Activated CD8-positive, alpha-beta memory T cell treated with anti-CD3 and anti-CD28 coated beads for 36 hours (primary cell): ENCODE data around the gene ZNF385A. TPM values are rescaled to one million over a fixed set of nuclear protein-coding genes. Genes with fewer than 3 reads are reported as not detected.

ENCODE experiments used
- CTCF ChIA-PET: fragments of 350-600 bp; sonication (Branson Sonifier 250); formaldehyde crosslinking; loops from one replicate; lab custom pipeline; 2021; ENCODE audit warnings: antibody characterized with exemption; lab: Charles Lee
- POLR2A ChIA-PET: fragments of 350-600 bp; sonication (Branson Sonifier 250); formaldehyde crosslinking; loops from one replicate; lab custom pipeline; 2021; ENCODE audit warnings: antibody characterized with exemption; lab: Charles Lee
- total RNA-seq, 2 experiments: library from RNA; stranded (reverse); gene quantifications; one replicate each; pipeline ENCODE4 v1.2.3, GENCODE V29; 2021

Gene ZNF385A
- total RNA-seq, 2 experiments from 2014 or later: 0.52 to 0.63 TPM

- ChIA-PET CTCF (interaction anchor here (0.5 to 1.8 kb wide), 7 partner anchors 9 to 154 kb away, joined by 3 to 15 read pairs (median 4); no protein-coding TSS in a partner anchor), POLR2A (interaction anchor here (0.6 kb wide), 1 partner anchor 87 kb away, joined by 7 read pairs; no protein-coding TSS in a partner anchor)
These were observed 14.3 kb downstream of the ZNF385A start for GRCh38 chr12:54370171-54370730.

DNA sequence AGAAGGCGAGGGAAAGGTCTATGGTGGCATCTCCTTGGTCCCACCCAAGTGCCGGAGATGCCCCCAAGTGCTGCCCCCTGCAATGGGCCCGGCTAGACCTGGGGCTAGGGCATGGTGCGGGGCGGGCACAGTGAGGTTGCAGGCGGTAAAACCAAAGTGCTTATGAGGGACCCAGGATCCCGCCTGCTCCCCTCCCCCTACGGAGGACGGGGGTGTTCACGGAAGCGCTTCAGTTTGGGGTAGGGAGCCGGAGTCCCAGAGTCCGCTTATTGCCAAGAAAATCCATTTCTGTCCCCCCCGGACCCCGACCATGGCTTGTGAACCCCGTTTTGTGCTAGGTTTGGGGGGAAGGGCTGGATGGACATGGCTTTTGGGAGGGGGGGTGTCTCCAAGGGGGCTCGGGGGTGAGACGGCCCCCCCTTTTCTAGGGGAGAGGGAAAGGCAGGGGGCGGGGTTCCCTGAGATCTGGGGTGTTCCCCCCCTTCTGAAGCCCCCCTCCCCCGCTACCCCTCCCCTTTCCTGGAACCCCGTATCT lies 14.9 kb downstream of the ZNF385A start:
- ChIA-PET POLR2A (no interaction called here), CTCF (interaction anchor here (0.5 to 1.8 kb wide), 4 partner anchors 10 to 77 kb away, joined by 4 to 15 read pairs (median 4); no protein-coding TSS in a partner anchor)

- CTCF ChIA-PET: interaction anchor here (0.6 to 2.8 kb wide), 26 partner anchors 9 to 360 kb away, joined by 3 to 21 read pairs (median 4); partner anchors contain the start of genes COPZ1, HOXC8 and ZNF385A
- POLR2A ChIA-PET: no interaction called here
These were observed 15.6 kb downstream of the ZNF385A start for GRCh38 chr12:54368709-54369596.

DNA sequence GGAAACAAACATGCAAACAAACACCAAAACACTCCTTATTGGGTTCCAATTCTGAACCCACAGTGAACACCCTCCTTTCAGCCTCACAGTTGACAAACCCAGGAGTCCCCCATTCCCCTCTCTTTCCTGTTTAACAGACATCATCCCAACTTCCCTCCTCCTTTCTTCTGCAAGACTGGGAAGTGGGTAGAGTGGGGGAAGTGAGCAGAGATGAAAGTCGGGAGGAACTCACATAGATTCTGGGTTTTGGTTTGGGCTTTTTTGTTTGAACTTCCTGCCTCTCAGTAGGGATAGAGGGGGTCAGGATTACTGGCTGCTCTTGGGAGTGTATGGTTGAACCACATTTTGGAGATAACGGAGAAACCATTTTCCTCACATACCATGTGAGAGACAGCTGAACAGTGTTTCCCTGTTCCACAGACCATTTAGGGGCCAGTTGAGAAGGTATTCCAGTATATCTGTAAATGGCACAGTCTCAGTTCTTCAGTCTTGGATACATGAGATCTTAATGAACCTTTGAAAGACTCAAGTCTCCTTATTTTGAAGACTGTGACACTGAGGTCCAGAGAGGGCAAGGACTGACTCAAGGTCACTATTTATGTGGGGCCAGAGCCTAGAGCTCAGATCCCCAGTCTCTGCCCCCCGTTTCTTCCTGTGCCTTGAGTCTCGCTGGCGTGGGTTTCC lies 16.4 kb downstream of the ZNF385A start:
- CTCF ChIA-PET: interaction anchor here (0.6 to 2.8 kb wide), 28 partner anchors 9 to 359 kb away, joined by 3 to 21 read pairs (median 4); partner anchors contain the start of genes COPZ1, HOXC8 and ZNF385A
- POLR2A ChIA-PET: no interaction called here

GRCh38 chr12:54364413-54364812 lies 20.1 kb downstream of the ZNF385A start, which contains the start of gene GPR84:
Gene GPR84 (minus strand): TSS chr12:54364486. CDS start chr12:54363851, 635 bp downstream.
- CTCF ChIA-PET: no interaction called here
- POLR2A ChIA-PET: no interaction called here

- ChIA-PET CTCF (interaction anchor here (0.9 kb wide), 1 partner anchor 16 kb away, joined by 3 read pairs; no protein-coding TSS in a partner anchor), POLR2A (no interaction called here)
These were observed 20.9 kb downstream of the ZNF385A start for GRCh38 chr12:54363618-54364017.

DNA sequence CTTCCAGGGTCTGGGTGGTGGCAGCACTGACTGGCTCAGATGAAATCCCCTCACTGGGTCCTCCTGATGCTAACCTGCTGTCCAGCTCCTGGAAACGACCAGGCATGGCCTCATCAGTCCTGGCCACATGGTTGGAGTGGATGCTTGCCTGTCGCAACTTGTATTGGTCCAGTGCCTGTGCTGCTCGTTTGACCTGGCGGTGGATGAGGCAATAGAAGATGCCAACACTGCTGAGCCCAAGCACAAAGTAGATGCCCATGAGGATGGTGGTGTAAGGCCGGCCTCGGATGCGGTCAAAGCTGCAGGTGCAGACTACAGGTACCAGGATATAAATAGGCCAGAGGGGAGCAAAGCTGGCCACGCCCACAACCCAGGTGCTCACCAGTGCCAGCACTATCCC lies 21.5 kb downstream of the ZNF385A start:
- CTCF ChIA-PET: interaction anchor here (0.9 kb wide), 1 partner anchor 16 kb away, joined by 3 read pairs; no protein-coding TSS in a partner anchor
- POLR2A ChIA-PET: no interaction called here

DNA sequence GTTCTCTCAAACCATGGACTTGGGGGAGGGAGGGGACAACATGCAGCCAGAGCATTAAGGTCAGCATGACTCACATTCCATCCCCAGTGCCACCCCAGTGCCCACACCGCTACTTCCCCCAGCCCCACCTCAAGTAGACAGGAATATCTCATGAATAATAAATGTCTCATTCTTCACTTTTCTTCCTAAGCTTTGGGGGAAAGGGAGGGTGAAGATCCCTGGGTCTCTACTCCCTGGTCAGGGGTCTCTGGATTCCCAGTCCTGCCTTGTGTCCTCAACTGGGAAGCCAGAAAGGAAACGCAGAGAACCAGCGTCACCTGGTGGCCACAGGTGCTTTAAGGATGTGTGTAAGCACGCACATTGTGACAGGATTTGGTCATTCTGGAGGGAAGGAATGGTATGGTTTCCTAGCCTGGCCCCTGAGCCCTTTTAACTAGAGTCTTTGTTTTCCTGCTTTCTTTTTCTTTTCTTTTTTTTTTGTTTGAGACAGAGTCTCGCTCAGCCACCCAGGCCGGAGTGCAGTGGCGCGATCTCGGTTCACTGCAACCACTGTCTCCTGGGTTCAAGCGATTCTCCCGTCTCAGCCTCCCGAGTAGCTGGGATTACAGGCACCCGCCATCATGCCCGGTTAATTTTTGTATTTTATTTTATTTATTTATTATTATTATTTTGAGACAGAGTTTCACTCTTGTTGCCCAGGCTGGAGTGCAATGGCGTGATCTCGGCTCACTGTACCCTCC lies 23.6 kb downstream of the ZNF385A start:
- CTCF ChIA-PET: interaction anchor here (0.6 to 1.8 kb wide), 8 partner anchors 14 to 146 kb away, joined by 3 to 4 read pairs (median 3); no protein-coding TSS in a partner anchor
- POLR2A ChIA-PET: interaction anchor here (0.6 kb wide), 1 partner anchor 74 kb away, joined by 3 read pairs; no protein-coding TSS in a partner anchor

DNA sequence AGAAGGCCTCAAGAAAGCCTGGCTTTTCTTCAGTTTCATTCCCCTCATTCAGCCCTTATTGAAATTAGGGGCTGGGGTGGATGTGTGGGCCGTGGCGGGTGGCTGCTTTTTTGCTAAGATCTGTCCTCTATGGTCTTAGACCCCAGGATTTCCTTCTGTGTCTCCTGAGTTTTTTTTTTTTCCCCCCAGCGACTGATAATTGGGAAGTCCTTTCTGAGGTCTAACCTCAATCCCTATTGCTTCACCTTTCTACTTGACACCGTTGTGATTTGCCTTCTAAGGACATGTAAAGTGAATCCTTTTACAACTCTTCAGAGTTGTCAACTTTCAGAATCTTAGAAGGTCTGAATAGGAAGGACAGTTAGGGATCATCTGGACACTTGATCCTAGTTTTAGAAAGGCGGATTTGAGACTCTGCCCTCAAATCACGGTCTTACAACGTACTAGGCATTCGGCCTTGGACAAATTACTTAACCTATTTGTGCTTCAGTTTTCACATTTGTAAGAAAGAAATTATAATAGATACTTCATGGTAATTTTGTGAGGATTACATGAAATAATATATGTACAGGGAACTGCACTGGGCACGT lies 24.7 kb downstream of the ZNF385A start:
- ChIA-PET CTCF (interaction anchor here (0.8 to 2.2 kb wide), 12 partner anchors 9 to 152 kb away, joined by 3 to 11 read pairs (median 4); partner anchors contain the start of genes COPZ1 and HNRNPA1), POLR2A (interaction anchor here (0.6 to 2.4 kb wide), 7 partner anchors 20 to 79 kb away, joined by 3 to 25 read pairs (median 7); partner anchors contain the start of genes CBX5, COPZ1 and HNRNPA1)

GRCh38 chr12:54358945-54359761 lies 25.4 kb downstream of the ZNF385A start:
- CTCF ChIA-PET: interaction anchor here (0.6 to 2.2 kb wide), 13 partner anchors 9 to 371 kb away, joined by 3 to 11 read pairs (median 4); partner anchors contain the start of genes COPZ1 and HNRNPA1
- POLR2A ChIA-PET: interaction anchor here (0.6 to 2.4 kb wide), 10 partner anchors 21 to 95 kb away, joined by 3 to 25 read pairs (median 5); partner anchors contain the start of genes CBX5, COPZ1 and HNRNPA1

GRCh38 chr12:54358191-54358944 lies 26.2 kb downstream of the ZNF385A start:
- ChIA-PET POLR2A (interaction anchor here (0.6 to 2.4 kb wide), 8 partner anchors 33 to 94 kb away, joined by 3 to 25 read pairs (median 6); partner anchors contain the start of genes CBX5, COPZ1 and HNRNPA1), CTCF (interaction anchor here (0.5 to 3.3 kb wide), 11 partner anchors 10 to 371 kb away, joined by 3 to 11 read pairs (median 4); partner anchors contain the start of gene COPZ1)

DNA sequence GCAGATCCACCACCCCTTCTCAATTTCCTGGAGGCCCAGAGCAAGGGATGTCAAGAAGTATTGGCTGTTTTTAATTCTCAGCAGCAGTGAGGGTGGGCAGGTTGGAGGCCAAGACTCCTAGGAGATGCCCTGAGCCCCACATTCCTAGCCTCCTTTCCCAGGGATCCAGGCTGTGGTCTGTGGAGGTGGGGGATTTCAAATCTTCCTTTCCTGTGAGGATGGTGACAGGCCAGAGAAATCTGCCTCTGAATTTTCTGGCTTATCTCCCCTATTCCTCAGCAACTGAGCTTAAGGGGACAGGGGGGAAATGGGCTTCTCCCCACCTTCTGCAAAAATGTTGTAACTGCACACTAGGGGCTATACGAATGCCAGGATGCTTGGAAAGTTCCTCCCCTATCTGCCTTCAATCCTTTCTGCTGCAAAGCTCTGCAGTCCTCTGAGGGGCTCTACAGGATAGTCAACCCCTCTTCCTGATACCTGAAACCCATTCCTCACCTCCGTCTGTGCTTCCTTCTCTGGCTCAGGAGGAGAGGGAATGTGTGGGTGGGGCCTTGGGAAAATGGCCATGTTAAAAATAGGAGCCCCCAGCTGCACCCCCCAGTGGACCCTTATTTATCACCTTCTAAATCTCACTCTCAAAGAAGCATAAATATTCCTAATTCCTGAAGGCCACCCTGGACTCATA lies 26.9 kb downstream of the ZNF385A start:
- ChIA-PET CTCF (interaction anchor here (0.5 to 3.3 kb wide), 5 partner anchors 11 to 64 kb away, joined by 3 to 11 read pairs (median 7); partner anchors contain the start of gene COPZ1), POLR2A (interaction anchor here (1.3 to 2.4 kb wide), 2 partner anchors 74 to 77 kb away, joined by 3 to 25 read pairs; partner anchors contain the start of genes CBX5 and HNRNPA1)

DNA sequence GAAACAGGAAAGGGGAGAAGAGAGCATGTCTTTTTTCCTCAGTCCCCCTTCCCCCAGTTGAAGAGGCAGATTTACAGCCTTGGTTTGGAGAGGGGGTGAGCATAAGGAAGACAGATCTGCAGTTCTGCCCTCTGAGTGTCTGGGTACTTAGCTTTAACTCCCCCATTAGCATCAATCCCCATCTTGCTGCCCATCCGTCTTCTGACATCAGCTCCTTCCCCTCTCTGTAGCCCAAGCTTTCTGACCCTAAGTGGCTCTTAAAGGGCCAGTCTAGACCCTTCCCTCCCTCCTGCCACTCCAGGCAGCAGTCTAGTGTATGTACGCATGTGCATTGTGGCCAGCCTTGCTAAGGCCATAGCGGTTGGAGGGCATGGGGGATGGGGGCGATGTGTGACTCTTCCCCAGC lies 27.6 kb downstream of the ZNF385A start:
- ChIA-PET POLR2A (interaction anchor here (0.5 to 1.3 kb wide), 2 partner anchors 60 to 73 kb away, joined by 3 read pairs; no protein-coding TSS in a partner anchor), CTCF (interaction anchor here (0.6 to 3.3 kb wide), 4 partner anchors 12 to 113 kb away, joined by 3 to 10 read pairs (median 6); no protein-coding TSS in a partner anchor)

- POLR2A ChIA-PET: interaction anchor here (0.5 kb wide), 1 partner anchor 59 kb away, joined by 3 read pairs; no protein-coding TSS in a partner anchor
- CTCF ChIA-PET: interaction anchor here (0.6 to 3.3 kb wide), 3 partner anchors 12 to 112 kb away, joined by 3 to 10 read pairs (median 7); no protein-coding TSS in a partner anchor
These were observed 28.3 kb downstream of the ZNF385A start for GRCh38 chr12:54356228-54356627.
